Lung microvascular endothelial cell (primary cell): Measurements from ENCODE around the gene ANKRD16. TPM values are rescaled to one million over a fixed set of nuclear protein-coding genes. Genes with fewer than 3 reads are reported as not detected.
A peak's percentile ranks its signal among the peaks of the same experiment; 100 is the strongest.
"Not testable (repeated sequence)": the region's sequence is repeated elsewhere in the genome, so short reads cannot be mapped to it uniquely, and the experiment has no call there.

Experiments used
- DNase-seq, 2 donors: peaks; one replicate each; pipeline versions ENCODE4 v3.0.0 to v3.0.0-alpha.2; 2010; ENCODE audit warnings: low read depth in 2 of 2
- total RNA-seq: library from RNA; depleted of rRNA; stranded (reverse); fragments of >200 nt; gene quantifications from 2 replicates; pipeline ENCODE4 v1.2.1, GENCODE V29; 2014

Gene ANKRD16
- total RNA-seq, 1 donor from 2014 or later: 6.5 TPM

DNA sequence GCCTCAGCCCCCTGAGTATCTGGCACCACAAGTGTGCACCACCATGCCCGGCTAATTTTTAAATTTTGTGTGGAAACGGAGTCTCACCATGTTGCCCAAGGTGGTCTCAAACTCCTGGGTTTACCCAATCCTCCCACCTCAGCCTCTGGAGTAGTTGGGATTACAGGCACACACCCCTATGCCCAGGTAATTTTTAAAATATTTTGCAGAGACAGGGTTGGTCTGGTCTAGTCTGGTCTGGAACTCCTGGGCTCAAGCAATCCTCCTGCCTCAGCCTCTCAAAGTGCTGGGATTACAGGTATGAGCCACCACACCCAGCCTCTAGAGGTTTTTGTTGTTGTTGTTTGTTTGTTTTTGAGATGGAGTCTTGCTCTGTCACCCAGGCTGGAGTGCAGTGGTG is 53.5 kb downstream of the ANKRD16 start:
- DNase-seq: not testable (repeated sequence)

DNA sequence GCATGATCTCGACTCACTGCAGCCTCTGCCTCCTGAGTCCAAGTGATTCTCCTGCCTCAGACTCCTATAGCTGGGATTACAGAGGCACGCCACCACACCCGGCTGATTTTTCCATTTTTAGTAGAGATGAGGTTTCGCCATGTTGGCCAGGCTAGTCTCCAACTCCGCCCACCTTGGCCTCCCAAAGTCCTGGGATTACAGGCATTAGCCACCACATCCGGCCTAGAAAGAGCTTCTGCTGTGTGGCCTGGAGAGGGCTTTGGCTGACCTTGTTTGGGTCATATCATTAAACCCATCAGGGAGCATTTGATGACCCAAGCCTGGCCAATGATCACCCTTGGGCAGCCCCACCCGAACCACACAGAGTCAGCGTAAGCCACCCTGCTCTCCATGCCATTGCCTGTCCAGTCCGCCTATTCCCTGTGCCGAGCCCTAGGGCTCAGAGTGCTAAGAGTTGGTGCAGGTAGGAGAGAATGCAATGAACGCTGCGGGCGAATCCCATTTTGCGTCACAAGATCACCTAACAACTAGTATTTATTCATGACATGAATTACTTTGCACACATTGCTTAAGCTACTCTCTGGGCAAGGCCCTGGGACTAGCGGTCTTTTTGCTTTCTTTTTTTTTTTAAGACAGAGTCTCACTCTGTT is 54.1 kb downstream of the ANKRD16 start:
- DNase-seq: no peak

DNA sequence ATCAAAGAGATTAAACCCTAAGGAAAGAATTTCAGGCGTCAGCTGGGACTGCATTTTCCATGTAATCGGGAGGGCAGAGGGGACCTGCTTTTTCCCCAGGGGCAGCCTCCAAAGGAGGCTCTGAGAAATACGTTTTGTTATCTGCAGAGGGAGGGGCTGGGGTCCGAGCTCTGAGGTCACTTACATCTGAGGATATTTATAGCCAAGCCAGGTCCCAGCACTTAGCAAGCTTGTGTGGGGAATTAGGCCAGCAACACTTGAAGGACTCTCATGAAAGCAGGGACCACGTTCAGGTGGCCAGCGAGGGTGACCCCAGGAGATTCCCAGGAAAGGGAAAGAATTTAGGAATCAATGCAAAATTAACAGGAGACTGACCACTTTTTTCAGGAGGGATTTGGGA is 55.9 kb downstream of the ANKRD16 start:
- DNase-seq: no peak

DNA sequence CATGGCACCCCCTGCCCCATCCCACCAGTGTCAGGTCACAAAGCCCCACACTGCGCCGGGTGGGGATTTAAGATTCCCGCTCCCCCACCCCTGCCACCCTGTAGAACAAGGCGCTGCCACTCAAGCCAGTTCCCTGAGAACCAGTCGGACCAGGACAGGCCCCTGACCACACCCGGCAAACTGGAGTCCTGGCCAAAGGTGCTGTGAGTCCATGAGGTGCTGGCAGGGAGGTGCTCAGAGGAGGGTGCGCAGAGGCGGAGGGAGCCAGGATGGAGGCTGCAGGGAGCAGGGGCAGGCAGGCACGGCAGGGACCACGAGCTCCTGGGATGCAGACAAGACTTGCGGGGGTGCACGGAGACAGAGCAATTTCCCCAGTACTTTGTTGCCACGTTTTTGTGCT is 56.7 kb downstream of the ANKRD16 start:
- no peak for DNase-seq

DNA sequence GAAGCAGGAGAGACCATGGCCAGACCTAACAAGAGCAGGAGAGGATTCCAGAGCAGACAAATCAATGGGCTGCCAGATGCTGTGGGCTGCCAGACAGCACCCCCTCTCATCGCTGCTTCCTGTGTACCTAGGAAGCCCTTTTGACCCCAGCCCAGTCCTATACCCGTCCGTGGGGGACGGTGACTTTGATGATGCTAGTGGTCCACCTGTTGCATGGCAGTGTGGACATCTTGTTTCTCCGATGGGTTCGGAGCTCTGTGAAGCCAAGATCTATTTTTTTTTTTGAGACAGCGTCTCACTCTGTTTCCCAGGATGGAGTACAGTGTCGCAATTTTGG is 58.3 kb downstream of the ANKRD16 start:
- DNase-seq: no peak

DNA sequence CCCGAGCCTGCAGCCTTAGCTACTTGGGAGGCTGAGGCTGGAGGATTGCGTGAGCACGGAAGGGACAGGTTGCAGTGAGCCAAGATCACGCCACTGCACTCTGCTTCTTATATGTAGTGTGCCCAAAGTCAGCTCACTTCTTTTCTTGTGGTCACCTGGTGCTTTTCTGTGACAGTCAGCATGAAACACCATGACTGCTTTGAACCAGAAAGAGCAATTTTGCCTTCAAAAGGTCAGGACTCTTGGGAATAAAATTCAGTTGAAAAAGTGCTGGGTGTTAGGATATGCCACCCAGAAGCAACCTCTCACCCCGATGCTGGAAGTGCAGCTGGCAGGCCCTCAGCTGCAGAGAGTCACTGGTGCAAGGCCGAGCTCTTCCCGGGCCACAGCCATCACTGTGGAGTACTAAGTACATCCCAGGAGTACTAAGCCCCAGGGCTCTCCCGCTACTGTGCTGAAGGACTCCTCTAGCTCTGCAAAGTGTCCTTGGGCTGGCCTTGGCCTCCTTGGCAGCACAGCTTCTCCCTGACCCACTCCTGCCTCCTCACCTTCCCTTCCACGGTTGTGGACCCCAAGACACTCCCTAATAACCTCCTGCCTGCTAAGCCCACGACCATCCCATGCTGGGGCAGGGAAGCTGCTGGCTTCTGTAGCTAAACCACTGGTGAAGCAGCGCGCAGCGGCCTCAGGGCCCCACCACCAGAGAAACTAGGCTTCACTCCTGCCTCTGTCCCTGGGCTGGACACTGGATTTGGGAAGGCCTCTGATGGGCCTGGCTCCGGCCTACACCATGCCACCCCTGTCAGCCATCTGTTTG is 58.9 kb downstream of the ANKRD16 start:
- no peak for DNase-seq

DNA sequence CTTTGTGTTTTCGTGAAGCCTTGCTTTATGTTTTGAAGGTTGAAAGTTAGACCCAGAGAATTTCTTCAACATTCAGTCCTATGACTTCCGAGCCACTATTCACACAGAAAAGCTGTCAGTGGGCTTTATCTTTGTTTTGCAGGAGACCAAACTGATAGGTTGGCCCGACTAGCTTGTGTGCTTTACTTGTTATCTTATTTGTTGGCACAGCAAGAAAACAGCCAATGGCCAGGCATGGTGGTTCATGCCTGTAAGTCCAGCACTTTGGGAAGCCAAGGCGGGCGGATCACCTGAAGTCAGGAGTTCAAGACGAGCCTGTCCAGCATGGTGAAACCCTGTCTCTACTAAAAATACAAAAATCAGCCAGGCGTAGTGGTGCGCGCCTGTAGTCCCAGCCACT is 60.4 kb downstream of the ANKRD16 start:
- DNase-seq: no peak

DNA sequence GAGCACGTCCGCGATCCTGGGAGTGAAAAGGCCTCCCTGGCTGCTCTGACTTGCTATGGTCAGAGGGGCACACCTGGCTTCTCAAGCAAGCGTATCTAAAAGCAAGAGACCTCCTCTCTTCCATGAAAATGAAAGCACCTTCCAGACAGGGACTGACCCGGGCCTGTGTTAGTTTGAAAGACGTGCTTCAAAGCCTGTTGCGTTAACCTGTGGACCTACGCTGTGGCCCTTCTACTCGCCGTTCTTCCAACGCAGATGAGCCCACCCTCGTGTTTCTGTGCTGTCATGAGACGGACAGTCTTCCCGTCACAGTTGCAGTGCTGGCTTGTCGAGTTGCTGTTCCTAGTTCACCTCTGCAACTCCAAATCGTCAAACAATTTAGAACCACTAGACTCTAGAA is 61.0 kb downstream of the ANKRD16 start:
- DNase-seq: no peak

DNA sequence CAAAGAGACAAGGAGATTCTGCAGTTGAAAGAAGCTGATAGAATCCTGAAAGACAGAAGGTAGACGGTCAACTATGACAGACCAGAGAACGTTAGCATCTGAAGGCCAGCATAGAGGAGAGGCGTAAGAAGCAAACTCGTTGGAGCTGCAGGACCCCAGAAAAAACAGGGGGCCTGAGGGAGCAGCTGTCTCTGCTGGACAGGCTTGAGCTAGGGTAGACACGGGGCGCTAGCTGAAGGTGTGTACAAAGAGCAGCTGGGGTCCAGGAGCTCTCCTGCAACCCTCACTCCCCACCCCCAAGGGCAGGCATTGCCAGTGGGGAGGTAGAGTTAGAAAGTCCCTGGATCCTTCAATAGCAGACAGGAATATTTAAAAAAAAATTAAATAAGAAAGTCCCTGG is 61.9 kb downstream of the ANKRD16 start:
- DNase-seq: no peak

DNA sequence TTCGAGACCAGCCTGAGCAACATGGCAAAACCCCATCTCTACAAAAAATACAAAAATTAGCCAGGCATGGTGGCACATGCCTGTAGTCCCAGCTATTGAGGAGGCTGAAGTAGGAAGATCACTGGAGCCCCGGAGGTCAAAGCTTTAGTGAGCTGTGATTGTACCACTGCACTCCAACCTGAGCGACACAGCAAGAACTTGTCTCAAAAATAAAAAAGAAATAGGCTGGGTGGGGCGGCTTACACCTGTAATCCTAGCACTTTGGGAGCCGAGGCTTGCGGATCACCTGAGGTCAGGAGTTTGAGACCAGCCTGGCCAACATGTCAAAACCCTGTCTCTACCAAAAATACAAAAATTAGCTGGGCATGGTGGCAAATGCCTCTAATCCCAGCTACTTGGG is 63.2 kb downstream of the ANKRD16 start:
- DNase-seq: not testable (repeated sequence)

DNA sequence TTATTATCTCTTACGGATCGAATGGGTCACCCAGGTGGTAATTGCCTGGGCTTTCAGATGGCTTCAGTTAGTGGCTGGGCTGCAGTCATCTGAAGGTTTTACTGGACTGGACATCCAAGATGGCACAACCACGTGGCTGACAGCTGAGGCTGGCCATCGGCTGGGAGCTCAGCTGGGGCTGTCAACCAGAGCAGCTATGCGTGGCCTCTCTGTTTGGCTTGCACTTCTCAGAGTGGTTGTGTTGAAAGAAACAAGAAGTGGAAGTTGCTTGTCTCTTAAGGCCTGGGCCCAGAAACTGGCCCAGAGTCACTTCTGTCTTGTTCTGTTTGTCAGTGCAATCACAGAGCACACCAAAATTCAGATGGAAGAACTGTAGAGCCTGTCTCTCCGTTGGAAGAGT is 70.8 kb downstream of the ANKRD16 start:
- DNase-seq: no peak

DNA sequence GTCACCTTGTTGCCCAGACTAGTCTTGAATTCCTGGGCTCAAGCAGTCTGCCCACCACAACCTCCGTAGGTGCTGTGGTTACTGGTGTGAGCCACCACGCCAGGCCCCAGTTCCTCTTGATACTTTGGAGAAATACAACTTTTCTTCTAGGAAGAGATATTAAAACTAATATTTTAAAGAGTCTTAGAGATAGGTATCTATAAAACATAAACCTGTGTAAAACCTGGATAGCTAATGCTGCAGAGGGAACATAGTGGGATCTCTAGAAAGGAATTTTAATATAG is 71.7 kb downstream of the ANKRD16 start:
- no peak for DNase-seq

DNA sequence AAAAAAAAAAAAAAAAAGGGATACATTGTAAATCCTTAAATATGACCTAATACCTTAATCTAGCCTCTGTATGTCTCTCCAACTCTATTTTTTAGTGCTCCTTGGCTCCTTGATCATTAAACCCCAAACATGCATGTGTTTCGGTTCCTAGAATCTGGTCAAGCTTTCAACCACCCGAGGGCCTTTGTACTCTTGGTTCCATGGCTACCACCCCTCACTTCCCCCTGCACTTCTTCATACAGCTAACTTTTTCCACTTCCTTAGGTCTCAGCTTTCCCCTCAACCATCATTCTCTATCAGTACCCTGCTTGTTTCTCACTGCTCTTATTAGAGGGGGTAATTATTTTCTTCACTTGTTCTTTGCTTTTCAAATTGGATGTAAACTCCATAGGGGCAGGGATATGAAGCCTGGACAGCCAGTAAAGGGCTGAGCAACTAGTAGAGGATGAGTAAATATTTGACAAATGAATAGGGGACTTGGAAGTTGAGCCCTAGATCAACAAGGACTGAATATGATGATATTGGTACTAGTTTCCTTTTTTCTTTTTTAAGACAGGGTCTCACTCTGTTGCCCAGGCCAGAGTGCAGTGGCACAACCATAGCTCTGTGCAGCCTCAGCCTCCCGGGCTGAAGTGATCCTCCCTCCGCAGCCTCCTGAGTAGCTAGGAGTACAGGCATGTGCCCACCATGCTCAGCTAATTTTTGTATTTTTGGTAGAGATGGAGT is 72.2 kb downstream of the ANKRD16 start:
- no peak for DNase-seq

DNA sequence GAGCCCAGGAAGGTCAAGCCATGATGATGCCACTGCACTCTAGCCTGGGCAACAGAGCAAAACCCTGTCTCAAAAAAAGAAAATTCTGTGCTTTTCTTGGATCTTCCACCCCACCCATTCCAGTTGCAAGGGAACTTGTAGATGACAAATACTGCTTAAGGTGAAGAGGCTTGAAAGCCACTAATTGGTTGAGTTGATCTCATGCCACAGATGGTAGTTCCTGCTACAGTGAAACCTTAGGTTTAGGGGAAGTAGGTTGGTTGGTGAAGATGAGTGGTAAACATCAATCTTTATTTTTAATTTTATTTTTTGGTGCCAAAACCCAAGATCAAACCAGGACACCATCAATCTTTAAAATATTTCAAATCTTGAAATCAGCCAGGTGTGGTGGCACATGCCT is 73.5 kb downstream of the ANKRD16 start:
- DNase-seq: no peak

DNA sequence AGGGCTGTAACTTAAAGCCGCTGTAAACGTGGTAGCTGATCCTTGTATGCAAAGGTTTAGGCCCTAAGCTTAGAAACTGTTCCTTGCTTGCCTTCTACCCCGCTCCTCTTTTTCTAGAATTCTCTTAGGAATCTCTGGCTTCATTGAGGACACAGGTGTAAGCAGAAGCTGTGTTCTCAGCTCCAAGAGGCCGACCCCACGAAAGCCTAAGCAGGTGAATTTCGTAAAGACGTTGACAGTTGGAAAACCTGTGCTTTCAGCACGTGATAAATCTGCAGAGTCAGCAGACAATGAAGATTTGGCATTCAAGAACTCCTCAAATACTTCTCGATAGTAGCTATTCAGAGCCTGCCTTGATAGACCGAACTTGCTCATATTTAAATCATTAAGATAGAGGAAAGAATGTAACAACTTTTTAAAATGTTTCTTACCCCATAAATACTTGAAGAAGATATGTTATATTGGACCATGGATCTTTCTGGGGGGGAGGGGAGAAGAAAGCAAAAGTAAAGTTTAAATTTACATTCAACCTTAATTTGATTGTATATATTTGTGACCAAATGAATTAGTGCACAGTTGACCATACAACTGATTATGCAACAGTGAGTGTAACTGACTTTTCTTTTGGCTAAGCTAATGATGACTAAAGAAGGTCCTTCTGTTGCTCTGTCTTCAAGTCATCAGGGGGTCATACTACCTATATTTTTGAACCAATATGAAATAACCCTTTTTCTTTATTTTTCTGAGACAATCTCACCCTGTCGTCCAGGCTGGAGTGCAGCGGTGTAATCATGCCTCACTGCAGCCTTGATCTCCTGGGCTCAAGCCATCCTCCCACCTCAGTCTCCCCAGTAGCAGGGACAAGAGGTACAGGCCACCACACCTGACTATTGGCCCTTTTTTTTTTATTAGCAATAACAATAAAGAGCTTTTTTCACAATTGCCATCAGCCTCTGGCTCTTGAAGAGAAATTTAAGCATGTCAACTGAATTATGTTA is 75.3 kb downstream of the ANKRD16 start:
- no peak for DNase-seq

DNA sequence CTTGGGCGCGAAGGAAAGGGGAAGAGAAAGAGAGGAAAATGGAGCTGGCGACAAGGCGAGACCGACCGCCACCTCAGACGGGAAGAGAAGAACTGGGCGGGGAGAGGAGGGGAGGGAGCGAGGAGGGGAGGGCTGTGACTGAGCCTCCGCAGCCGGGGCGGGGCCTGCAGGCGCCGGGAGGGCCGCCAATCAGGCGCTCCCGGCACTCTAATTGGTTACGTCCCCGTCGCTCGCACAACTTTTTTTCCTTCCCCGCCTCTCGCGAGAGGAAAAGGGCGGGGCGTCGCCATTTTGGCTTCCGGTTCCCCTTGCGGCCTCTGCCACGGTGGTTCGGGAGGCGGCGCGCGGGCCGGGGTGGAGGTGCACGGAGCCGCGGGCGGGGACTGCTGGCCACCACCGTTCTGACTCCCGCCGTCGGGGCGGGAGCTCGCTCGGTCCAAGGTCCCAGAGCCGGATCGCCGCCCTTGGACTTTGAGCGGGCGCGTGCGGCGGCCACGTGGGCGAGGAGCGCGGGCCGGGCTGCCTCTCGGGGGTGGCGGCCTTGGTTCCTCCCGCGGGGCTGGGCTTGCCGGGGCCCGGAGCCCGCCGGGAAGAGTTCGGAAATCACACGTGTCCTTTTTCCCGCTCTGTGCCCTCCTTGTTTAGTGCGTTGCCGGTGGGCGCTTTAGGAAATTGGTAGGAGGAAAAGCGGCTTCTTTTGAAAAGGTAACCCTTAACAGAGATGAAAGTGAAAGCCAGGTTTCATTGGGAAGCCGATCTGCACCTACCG is 76.2 kb downstream of the ANKRD16 start, which contains the start of gene GDI2:
Gene GDI2 (minus strand): TSS at position 94 of the 769 bp plus-strand sequence. CDS start 176 bp downstream, outside the sequence.
- DNase-seq: peak; percentile 96 to 97

DNA sequence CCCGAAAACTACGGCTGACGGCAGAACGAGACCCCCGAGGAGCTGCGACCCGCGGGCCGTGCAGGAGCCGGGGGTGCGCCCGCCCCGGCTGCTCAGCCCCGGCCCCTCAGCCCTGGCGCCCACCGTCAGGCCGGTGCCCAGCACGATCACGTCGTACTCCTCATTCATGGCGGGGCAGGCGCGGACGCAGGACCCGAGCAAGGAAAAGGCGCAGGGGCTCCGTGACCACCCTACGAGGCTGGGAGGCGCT is 76.7 kb downstream of the ANKRD16 start:
- DNase-seq: no peak

DNA sequence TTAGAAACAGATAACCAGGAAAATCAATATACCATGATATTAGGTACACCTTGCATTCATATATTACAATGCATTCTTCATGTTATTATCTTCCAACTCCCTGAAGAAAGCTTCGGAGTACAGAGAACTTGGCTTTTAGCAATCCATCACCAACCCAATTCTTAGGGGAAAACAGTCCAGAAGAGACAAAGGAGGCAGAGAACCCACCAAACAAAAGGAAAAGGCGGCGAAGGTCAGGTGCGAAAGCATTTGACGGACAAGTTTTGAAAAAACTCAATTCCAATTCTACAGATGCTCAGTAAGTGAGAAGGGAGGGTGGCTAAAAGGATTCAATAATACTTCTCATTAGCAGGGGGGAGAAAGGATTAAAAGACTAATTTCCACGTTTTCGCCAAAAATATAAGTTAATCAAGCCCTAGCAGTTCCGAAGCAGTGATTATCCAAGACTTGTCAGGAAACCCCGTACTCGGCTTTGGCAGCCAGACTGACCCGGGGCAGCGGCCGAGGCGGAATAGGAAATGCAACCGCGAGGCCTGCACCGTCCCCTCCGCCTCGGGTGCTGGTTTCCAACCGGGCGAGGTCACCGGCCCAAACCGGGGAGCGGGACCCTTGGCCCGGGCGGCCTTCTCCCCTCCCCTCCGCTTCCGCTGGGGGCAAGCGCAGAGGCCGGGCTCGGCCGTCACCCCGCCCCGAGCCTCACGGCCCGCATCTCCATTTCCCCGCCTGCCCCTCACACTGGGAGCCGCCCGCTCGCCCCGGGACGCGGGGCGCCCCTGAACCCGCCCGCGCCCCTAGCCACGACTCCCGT is 77.2 kb downstream of the ANKRD16 start:
- DNase-seq: peak; percentile 42 to 47
